Bone marrow (tissue), 2 donors: Measurements from ENCODE around the gene AGR3.

Experiments used
- DNase-seq, 2 donors: peaks; one replicate each; lab custom pipeline; 2025; lab: John Stamatoyannopoulos, UW

The AGR3 gene

DNA sequence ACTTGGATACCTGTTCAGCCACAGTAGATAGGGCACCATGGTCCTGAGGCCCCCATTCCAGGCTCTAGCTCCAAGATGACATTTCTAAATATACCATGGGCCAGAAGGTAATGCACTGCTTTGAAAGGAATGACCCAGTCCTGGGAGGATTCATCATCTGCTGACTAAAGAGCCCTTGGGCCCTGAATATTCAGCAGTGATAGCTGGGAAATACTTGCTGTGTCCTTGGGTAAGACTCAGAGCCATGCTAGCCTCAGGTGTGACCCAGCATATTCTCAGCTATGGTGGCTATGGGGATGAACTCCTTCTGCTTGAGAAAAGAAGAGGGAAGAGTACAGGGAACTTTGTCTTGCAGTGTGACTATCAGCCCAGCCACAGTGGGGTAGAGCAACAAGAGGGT lies 55.7 kb downstream of the AGR3 start:
- no peak for DNase-seq

- no peak for DNase-seq
Observed at GRCh38 chr7:16822029-16822428, 59.8 kb downstream of the AGR3 start.

DNA sequence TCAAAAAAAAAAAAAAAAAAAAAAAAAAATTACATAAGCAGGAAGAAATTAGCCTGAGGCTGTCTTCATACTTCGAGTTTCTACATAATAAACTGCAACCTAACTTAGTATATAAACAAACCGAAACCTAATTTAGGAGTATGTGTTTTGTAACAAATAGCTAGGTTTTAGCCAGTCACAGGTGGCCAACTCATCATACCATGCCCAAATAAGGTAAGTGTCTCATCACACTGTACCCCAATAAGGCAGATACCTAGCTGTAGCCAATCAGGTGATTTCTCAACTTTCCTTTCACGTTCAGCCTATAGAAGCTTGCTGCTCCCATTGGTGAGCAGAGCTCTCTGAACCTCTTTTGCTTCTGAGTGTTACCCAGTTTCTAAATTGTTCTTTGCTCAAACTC lies 63.1 kb downstream of the AGR3 start:
- DNase-seq: no peak

DNA sequence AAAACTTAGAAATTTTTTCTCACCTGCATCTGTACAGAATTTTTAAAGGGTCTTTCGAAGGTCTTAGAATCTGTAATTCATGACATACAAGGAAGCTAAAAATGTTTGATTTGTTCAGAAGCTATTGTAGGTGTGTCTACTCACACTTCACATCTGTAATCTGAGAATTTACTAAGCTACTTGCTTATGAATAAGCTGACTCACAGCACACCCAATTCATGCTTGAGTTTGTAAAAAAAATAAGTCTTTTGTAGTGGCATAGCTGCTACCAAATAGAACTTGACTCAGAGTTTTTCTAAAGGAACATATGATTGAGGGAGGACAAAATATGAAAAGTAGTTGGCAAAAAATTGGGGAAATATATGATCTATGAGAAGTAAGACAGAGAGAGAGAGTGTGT lies 64.2 kb downstream of the AGR3 start:
- DNase-seq: peak in 1 of 2 donors; percentile 20

GRCh38 chr7:16816824-16817223 lies 65.0 kb downstream of the AGR3 start:
- DNase-seq: peak in 1 of 2 donors; percentile 77

- no peak for DNase-seq
Observed at GRCh38 chr7:16815001-16815400, 66.8 kb downstream of the AGR3 start.

DNA sequence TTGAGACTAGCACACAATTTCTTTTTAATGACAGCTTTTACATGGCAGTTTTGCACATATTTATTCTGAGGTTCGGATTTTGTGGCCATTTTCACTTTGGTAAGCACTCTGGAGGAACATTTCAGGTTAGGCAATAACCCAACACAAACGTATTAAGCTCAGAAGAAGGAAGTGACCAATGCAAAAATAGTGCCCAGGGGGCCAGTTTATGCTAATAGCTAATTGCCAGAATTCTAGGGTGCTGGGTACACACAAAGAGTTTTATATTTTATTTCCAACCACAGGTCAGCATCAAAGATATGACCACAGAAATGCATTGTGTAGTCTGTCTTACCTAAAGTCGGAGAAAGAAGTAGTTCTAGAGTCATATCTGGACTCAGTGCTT lies 68.6 kb downstream of the AGR3 start:
- no peak for DNase-seq

- DNase-seq: no peak
Observed at GRCh38 chr7:16812542-16813231, 69.1 kb downstream of the AGR3 start.

DNA sequence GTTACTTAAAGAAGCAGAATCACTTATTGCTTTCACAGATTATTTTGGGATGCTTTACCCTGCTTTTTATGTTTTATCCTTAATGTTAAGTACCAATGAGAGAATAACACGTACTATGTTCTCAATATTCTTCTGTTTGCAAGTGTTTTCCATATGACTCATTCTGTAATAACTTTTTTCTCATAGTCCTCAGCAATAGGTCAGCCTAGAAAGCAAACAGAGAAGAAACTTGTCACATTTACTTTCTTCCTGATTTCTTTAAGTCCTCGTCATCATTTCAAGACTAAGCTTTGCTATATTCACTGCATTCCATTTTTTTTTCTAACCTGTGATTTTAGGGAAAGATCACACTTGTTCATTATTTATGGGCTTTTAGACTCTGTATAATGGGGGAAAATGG lies 70.2 kb downstream of the AGR3 start:
- no peak for DNase-seq

- DNase-seq: no peak
Observed at GRCh38 chr7:16810573-16810972, 71.2 kb downstream of the AGR3 start.

- DNase-seq: no peak
Observed at GRCh38 chr7:16810112-16810511, 71.7 kb downstream of the AGR3 start.
